ENCODE measurements around the gene EPHA10.

DNA sequence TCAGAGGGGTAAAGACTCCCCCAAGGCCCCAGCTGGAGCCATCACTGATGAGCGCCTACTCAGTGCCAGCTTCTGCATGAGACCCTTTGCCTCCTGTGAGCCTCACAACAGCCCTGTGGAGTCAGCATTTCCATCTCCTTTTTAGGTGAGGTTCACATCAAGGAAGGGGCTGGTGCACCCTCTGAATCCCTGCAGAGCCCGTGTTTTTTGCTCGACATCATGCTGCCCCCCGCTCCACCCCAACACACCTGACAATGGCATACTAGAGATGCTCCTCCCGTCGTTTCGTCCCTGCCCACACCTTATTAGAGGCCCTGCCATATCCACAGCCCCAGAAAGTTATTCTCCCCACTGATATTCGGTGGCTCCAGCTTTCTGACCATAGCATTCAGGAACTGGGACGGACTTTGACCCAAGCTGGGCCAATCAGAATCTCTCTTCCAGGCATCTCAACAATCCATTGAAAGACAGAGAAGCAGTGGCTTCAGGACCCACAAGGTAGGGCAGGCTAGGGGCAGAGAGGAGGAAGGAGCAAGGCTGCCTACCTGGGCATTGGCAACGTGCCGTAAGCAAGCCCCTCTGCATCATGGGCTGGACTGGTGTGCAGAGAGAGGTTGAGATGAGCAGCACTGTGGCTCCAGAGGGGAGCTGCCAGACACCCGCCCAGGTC, 32.7 kb downstream of the EPHA10 start:
- TF ChIP-seq, protein P1, sequence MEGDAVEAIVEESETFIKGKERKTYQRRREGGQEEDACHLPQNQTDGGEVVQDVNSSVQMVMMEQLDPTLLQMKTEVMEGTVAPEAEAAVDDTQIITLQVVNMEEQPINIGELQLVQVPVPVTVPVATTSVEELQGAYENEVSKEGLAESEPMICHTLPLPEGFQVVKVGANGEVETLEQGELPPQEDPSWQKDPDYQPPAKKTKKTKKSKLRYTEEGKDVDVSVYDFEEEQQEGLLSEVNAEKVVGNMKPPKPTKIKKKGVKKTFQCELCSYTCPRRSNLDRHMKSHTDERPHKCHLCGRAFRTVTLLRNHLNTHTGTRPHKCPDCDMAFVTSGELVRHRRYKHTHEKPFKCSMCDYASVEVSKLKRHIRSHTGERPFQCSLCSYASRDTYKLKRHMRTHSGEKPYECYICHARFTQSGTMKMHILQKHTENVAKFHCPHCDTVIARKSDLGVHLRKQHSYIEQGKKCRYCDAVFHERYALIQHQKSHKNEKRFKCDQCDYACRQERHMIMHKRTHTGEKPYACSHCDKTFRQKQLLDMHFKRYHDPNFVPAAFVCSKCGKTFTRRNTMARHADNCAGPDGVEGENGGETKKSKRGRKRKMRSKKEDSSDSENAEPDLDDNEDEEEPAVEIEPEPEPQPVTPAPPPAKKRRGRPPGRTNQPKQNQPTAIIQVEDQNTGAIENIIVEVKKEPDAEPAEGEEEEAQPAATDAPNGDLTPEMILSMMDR (IDR thresholded peaks at IDR 0.05 in 4 of 5, conservative IDR thresholded peaks at IDR 0.05 in 1 of 5), result no peak
- TF ChIP-seq POLR2A (IDR thresholded peaks at IDR 0.05), result no peak
